Measurements from ENCODE around the gene COLQ.

GRCh38 chr3:15428539-15428938 lies 93.0 kb downstream of the COLQ start:
- TF ChIP-seq EZH2 (IDR thresholded peaks at IDR 0.05; ENCODE audit: insufficient read depth, poor library complexity, severe bottlenecking) (no peak), EZH2phosphoT487 (IDR thresholded peaks at IDR 0.05; ENCODE audit: insufficient read depth, low read depth) (no peak)
